Esophagus muscularis mucosa (tissue), 4 donors: ENCODE measurements around the gene CTCF. TPM values are rescaled to one million over a fixed set of nuclear protein-coding genes. Genes with fewer than 3 reads are reported as not detected.

Experiments used
- DNase-seq: peaks from one replicate; pipeline ENCODE4 v3.0.0-alpha.2; 2017; ENCODE audit errors: extremely low spot score
- H3K27ac ChIP-seq, 4 donors: fragments of 200-600 bp; sonication (generic); replicated peaks in 1 of 4; 1 replicate in 3 of 4; 2 replicates in 1 of 4; pipeline ENCODE4 v1.5.1; 2016 to 2019; ENCODE audit warnings: mild to moderate bottlenecking in 1 of 4
- H3K27me3 ChIP-seq, 4 donors: fragments of 200-600 bp; sonication (generic); one replicate each; pipeline versions ENCODE4 v1.5.1 to v1.6.0; 2016 to 2019
- H3K36me3 ChIP-seq, 4 donors: fragments of 200-600 bp; sonication (generic); one replicate each; pipeline ENCODE4 v1.5.1; 2016 to 2019
- H3K4me1 ChIP-seq, 4 donors: fragments of 200-600 bp; sonication (generic); one replicate each; pipeline ENCODE4 v1.5.1; 2016 to 2019
- H3K4me3 ChIP-seq, 4 donors: fragments of 200-600 bp; sonication (generic); 1 replicate in 2 of 4; 2 replicates in 2 of 4; pipeline ENCODE4 v1.5.1; 2016 to 2019; ENCODE audit warnings: mild to moderate bottlenecking in 4 of 4, moderate library complexity in 1 of 4
- H3K9me3 ChIP-seq, 4 donors: fragments of 200-600 bp; sonication (generic); 1 replicate in 3 of 4; 2 replicates in 1 of 4; pipeline ENCODE4 v1.5.1; 2016 to 2019
- EP300 ChIP-seq: sonication (generic); formaldehyde crosslinking; IDR thresholded peaks from one replicate; pipeline ENCODE4 v1.6.1; 2017; ENCODE audit warnings: antibody characterized with exemption
- POLR2A ChIP-seq: fragments of 450-650 bp; IDR thresholded peaks from one replicate; pipeline ENCODE4 v1.6.1; 2017; ENCODE audit warnings: antibody characterized with exemption, moderate library complexity, mild to moderate bottlenecking, low read depth
- POLR2AphosphoS5 ChIP-seq, 2 donors: sonication (generic); formaldehyde crosslinking; IDR thresholded peaks; one replicate each; pipeline ENCODE4 v1.6.1; 2017; ENCODE audit warnings: antibody characterized with exemption in 2 of 2
- WGBS: methylation state at CpG from one replicate; pipeline ENCODE4 v1.1.5; 2018; 5-methylcytosine and 5-hydroxymethylcytosine counted together
- intact Hi-C: fragments of 100-400 bp; cut with DNase I; formaldehyde crosslinking; loops from one replicate; pipeline ENCODE4 v1.15.1; 2023
- total RNA-seq, 4 donors: library from RNA; depleted of rRNA; stranded (reverse); fragments of >200 nt; gene quantifications; one replicate each; pipeline versions ENCODE4 v1.1.0 to v1.2.1, GENCODE V29; 2016
- TF ChIP-seq, protein P1 (sequence below), 3 experiments: fragments of 200-600 bp in 2 of 3; fragments of 450-650 bp in 1 of 3; sonication (generic) in 2 of 3; IDR thresholded peaks; one replicate each; pipeline ENCODE4 v1.5.1; 2017 to 2019; ENCODE audit warnings: antibody characterized with exemption in 3 of 3, mild to moderate bottlenecking in 2 of 3, moderate library complexity in 1 of 3

Gene CTCF
- total RNA-seq, 4 donors from 2014 or later, result 27.5 to 46.3 (median 38.5) TPM

DNA sequence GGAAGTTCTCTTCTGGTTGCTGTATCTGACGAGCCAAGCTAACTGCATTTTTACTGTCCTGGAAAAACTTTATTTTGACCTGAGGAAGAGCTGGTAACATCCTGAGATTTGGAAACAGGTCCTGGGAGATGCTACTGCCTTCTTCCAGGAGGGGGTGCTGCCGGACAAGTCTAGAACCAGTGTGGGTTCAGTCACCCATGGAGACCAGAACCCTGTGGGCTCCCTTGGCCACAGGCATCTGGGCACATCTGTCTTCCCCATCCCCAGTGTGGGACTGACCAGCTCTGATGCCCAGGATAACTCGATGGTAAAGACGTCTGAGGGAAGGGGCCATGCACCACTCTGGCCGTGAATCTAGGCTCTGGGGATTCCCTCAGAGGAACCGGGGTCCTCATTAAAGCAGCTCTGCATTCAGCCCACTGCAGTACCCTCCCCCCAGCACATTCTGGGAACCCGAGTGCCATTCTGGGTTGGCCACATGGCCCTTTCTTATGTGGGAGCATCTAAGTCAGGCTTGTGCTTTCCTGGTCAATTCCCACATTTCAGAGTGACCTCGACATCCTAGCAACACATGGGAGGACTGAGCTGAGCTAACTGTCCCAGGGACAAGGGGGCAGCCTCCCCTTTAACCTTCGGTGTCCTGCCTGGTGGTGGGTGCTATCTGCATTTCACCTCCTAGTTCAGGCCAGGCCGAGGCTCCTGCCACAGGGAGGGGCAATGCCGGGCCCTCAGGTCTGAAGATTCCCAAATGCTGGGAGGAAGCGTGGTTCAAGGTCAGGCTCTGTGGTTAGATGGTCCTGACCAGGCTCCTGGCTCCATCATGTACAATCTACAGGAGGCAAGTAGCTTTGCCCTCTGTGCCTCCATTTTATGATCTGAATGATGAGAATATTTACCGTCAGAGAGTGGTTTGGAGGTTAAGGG, 110.7 kb downstream of the CTCF start:
- DNase-seq, result no peak
- peak overlapping the region; percentile 44 to 80 (median 64) for H3K27ac ChIP-seq
- no peaks in the 10 kb centered on the region for H3K9me3 ChIP-seq
- H3K27me3 ChIP-seq, result no peaks in the 10 kb centered on the region
- intact Hi-C loops, result no loop called here
- TF ChIP-seq POLR2AphosphoS5 (IDR thresholded peaks at IDR 0.05), result no peak
- TF ChIP-seq, protein P1, sequence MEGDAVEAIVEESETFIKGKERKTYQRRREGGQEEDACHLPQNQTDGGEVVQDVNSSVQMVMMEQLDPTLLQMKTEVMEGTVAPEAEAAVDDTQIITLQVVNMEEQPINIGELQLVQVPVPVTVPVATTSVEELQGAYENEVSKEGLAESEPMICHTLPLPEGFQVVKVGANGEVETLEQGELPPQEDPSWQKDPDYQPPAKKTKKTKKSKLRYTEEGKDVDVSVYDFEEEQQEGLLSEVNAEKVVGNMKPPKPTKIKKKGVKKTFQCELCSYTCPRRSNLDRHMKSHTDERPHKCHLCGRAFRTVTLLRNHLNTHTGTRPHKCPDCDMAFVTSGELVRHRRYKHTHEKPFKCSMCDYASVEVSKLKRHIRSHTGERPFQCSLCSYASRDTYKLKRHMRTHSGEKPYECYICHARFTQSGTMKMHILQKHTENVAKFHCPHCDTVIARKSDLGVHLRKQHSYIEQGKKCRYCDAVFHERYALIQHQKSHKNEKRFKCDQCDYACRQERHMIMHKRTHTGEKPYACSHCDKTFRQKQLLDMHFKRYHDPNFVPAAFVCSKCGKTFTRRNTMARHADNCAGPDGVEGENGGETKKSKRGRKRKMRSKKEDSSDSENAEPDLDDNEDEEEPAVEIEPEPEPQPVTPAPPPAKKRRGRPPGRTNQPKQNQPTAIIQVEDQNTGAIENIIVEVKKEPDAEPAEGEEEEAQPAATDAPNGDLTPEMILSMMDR (IDR thresholded peaks at IDR 0.05), result peak; percentile 51 to 70 (median 60)
- peaks cover 0 to 14% (median 10%) of the 10 kb centered on the region in 4 donors for H3K36me3 ChIP-seq
- WGBS, result 50% methylated on average over 13 of the region's 13 CpGs
- H3K4me1 ChIP-seq, result peaks cover 30 to 48% (median 32%) of the 10 kb centered on the region in 4 donors
- H3K4me3 ChIP-seq, result no peak overlapping the region

DNA sequence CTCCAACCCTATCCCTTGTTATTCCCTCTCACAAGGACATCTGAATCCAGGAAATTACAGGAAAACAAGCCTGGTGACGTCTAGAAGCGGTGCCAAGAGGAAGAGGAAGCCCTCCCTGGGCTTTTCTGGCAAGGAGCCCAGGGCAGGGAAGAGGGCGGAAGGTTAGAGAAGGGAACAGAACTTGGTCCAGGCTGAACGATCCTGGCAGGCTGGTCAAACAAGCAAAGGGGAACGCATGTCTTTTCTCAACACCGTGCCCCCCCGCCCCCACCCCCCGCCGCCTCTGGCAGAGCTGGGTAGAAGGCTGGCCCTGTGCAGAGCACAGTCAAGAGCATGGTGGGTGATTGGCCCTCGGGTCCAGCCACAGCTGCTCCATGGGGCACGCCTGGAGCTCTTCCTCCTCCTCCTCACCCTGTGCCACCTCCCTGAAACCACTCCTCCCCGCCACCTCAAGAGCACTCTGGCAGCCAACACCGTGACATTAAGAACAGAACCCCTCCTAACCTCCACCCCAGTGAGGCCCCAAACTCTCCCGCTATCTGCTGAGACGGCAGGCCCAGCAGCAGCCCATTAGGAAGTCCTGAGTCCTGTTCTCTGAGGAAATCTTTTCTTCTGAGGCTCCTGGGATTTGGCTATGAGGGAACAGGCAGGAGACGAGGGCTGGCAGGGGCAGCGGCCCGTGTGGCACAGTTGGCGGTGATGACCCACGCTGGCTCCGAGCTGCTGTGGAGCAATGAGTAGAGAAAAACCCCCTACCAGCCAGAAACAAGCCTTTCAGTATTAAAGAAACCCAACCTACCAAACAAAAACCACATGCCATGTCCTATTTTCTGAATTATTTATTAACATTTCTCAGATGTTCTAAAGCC, 111.6 kb downstream of the CTCF start:
- WGBS, result 62% methylated on average over 15 of the region's 21 CpGs
- Histone ChIP-seq H3K27me3 (no peaks in the 10 kb centered on the region), H3K36me3 (peaks cover 0 to 14% (median 10%) of the 10 kb centered on the region in 4 donors), H3K9me3 (no peaks in the 10 kb centered on the region), H3K27ac (peak overlapping the region; percentile 44 to 80 (median 64)), H3K4me3 (no peak overlapping the region), H3K4me1 (peaks cover 25 to 44% (median 32%) of the 10 kb centered on the region in 4 donors)
- intact Hi-C loops, result no loop called here
- no peak for DNase-seq
- TF ChIP-seq, protein P1 (IDR thresholded peaks at IDR 0.05), result no peak
- TF ChIP-seq POLR2AphosphoS5 (IDR thresholded peaks at IDR 0.05), result peak; percentile 41 to 50

DNA sequence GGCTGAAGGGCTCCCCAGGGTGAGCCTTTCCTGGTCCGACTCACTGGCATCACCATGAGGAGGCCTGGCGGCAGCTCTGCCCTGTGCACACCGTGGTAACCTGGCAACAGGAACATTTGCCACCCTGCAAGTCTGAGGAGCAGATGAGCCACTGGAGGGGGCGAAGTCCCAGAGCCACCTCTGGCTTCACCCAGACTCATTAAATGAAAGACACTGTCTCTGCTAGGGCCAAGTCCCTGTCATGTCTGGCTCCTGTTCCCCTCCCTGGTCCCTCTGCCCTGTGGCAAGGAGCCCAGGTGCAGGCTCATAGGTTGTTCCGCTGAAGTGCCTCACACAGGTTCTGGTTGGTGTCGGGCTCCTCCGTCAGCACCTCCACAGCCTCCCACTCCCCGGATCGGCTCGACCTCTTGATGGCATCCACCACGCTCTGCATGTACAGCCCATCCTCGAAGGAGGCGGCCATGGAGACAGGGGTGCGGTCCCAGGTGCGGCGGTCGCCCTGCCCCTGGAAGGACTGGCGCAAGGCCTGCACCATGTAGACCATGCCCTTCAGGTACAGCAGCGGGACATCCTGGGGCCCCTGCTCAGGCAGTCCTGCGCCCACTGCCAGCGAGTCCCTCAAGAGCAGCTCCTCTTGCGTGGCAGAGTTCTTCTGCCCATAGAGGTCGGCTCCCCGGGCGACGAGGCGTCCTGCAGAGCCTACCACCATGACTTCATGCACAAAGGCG, 112.7 kb downstream of the CTCF start:
- no peaks in the 10 kb centered on the region for H3K9me3 ChIP-seq
- DNase-seq, result no peak
- H3K4me3 ChIP-seq, result no peak overlapping the region
- 84% methylated on average over 7 of the region's 28 CpGs for WGBS
- intact Hi-C loops, result no loop called here
- peaks cover 0 to 14% (median 10%) of the 10 kb centered on the region in 4 donors for H3K36me3 ChIP-seq
- H3K4me1 ChIP-seq, result peaks cover 25 to 44% (median 32%) of the 10 kb centered on the region in 4 donors
- H3K27me3 ChIP-seq, result no peaks in the 10 kb centered on the region
- TF ChIP-seq POLR2AphosphoS5 (IDR thresholded peaks at IDR 0.05) (no peak), POLR2A (no peak), EP300 (no peak)
- TF ChIP-seq, protein P1 (IDR thresholded peaks at IDR 0.05), result no peak
- peak overlapping the region; percentile 44 to 80 (median 64) for H3K27ac ChIP-seq

DNA sequence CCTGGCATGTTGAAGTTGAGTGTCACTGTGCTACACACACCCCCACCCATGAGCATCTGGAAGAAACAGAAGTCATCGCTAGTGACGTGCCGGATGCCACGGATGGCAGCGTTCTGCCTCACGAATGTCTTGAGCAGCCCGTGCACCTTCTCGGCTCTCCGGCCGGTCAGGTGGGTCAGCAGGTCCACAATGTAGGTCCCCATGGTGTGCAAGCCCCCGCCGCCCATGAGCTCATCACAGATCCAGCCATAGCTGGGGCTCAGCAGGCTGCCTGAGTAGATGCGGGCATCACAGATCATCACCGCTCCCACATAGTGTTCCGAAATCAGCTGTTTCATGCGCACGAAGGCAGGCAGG, 113.2 kb downstream of the CTCF start:
- Histone ChIP-seq H3K9me3 (no peaks in the 10 kb centered on the region), H3K27ac (no peak overlapping the region), H3K36me3 (peaks cover 0 to 20% (median 10%) of the 10 kb centered on the region in 4 donors), H3K4me3 (no peak overlapping the region), H3K27me3 (no peaks in the 10 kb centered on the region), H3K4me1 (peaks cover 25 to 44% (median 32%) of the 10 kb centered on the region in 4 donors)
- WGBS, result 98% methylated on average over 5 of the region's 17 CpGs
- intact Hi-C loops, result no loop called here
- DNase-seq, result no peak
- no peak for TF ChIP-seq POLR2A
- TF ChIP-seq, protein P1 (IDR thresholded peaks at IDR 0.05), result no peak
- TF ChIP-seq POLR2AphosphoS5 (IDR thresholded peaks at IDR 0.05), result no peak
- no peak for TF ChIP-seq EP300
